Measurements from ENCODE around the gene PTPN22.

- TF ChIP-seq CTCF (conservative IDR thresholded peaks at IDR 0.05; ENCODE audit: low read length) (no peak), EZH2phosphoT487 (IDR thresholded peaks at IDR 0.05; ENCODE audit: borderline replicate concordance) (no peak)
Measured at GRCh38 chr1:113779542-113779941, 92.0 kb downstream of the PTPN22 start.
